IMR-90 (cell line): ENCODE measurements around the gene CLDN24.

Experiments
- CEBPB ChIP-seq: IDR thresholded peaks from 2 replicates; pipeline ENCODE4 v1.6.1; 2012; ENCODE audit warnings: low read depth, low read length, improper control_type of control experiment
- FOS ChIP-seq: fragments of 150-350 bp; IDR thresholded peaks from 2 replicates; pipeline ENCODE4 v1.6.1; 2016; ENCODE audit warnings: low read depth, low read length
- POLR2A ChIP-seq: IDR thresholded peaks from 2 replicates; pipeline ENCODE4 v1.6.1; 2012; ENCODE audit warnings: mild to moderate bottlenecking, low read depth, low read length
- RFX5 ChIP-seq: IDR thresholded peaks from 2 replicates; pipeline ENCODE4 v1.8.0; 2012; ENCODE audit warnings: low read depth, mild to moderate bottlenecking, low read length, moderate library complexity
- TF ChIP-seq, protein P1 (sequence below): conservative IDR thresholded peaks from 2 replicates; pipeline ENCODE4 v1.5.1; 2012; ENCODE audit warnings: mild to moderate bottlenecking, low read depth, low read length, improper control_type of control experiment

- TF ChIP-seq RFX5 (no peak), FOS (no peak), POLR2A (no peak), CEBPB (no peak)
- TF ChIP-seq, protein P1, sequence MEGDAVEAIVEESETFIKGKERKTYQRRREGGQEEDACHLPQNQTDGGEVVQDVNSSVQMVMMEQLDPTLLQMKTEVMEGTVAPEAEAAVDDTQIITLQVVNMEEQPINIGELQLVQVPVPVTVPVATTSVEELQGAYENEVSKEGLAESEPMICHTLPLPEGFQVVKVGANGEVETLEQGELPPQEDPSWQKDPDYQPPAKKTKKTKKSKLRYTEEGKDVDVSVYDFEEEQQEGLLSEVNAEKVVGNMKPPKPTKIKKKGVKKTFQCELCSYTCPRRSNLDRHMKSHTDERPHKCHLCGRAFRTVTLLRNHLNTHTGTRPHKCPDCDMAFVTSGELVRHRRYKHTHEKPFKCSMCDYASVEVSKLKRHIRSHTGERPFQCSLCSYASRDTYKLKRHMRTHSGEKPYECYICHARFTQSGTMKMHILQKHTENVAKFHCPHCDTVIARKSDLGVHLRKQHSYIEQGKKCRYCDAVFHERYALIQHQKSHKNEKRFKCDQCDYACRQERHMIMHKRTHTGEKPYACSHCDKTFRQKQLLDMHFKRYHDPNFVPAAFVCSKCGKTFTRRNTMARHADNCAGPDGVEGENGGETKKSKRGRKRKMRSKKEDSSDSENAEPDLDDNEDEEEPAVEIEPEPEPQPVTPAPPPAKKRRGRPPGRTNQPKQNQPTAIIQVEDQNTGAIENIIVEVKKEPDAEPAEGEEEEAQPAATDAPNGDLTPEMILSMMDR: no peak
Measured at GRCh38 chr4:183337833-183338232, 15.6 kb upstream of the CLDN24 start.
